22Rv1 (cell line): ENCODE measurements around the gene ZNF354C.

Experiments used
- CTCF ChIP-seq: fragments of 450-650 bp; IDR thresholded peaks from 2 replicates; pipeline ENCODE4 v1.5.1; 2017; ENCODE audit warnings: mild to moderate bottlenecking
- ZFX ChIP-seq: fragments of 450-650 bp; IDR thresholded peaks from 2 replicates; pipeline ENCODE4 v1.6.1; 2017; ENCODE audit warnings: antibody characterized with exemption, borderline replicate concordance

DNA sequence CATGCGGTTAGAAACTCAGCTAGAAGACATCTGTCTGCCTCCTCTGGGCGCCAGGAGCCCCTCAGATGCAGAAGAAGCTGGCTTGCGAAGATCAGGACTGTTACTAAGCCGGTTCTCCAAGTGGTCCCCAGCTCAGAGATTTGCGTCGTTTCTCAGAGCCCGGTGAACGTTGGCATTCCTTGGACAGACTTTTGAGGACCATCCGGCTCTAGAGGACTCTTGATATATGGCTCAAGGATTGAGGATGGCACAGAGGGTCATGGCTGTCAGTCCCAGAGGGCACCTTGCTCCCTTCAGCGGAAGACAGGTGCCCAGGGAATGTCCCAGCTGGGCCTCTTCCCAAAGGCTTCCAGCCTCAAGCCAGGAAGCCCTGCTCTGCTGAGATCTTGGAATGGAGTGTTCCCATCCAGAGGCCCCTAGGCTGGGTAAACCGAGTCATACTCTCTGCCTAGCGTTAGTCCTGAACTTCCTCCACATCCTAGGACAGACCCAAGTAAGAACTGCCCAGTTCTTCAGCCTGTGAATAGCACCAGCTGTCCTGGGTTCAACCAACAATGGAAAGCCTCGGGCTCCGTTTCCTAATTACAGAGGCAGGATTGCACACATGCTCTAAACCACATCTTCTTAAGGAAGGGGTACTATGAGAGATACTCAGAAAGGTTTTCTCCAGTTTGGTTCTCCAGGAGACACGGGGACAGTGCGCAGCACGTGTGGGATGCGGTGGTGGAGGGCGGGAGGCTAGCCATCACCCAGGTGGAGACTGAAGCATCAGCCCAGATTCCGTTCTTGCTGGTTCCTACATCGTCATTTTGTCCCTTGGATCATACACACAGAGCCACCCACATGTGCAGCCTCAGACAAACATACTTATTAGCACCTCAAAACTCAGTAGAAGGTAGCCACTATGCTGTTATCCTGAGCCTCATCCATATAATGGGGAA, 51.4 kb downstream of the ZNF354C start:
- TF ChIP-seq CTCF (no peak), ZFX (no peak)
